HepG2 (cell line): ENCODE results near the gene CADPS2. TPM values are rescaled to one million over a fixed set of nuclear protein-coding genes. Genes with fewer than 3 reads are reported as not detected.

Experiments used
- ARNTL ChIP-seq: sonication (generic); formaldehyde crosslinking; IDR thresholded peaks from 2 replicates; pipeline ENCODE4 v1.4.0; 2020; ENCODE audit warnings: mild to moderate bottlenecking, missing genetic modification reagents
- HBP1 ChIP-seq: IDR thresholded peaks from 2 replicates; pipeline ENCODE4 v1.6.1; 2016; ENCODE audit warnings: low read depth, control low read depth
- HOXA9 ChIP-seq: sonication (generic); formaldehyde crosslinking; IDR thresholded peaks from 2 replicates; pipeline ENCODE4 v1.8.1; 2022; ENCODE audit warnings: missing genetic modification reagents, mild to moderate bottlenecking, moderate library complexity, borderline replicate concordance
- IKZF5 ChIP-seq: IDR thresholded peaks from 2 replicates; pipeline ENCODE4 v1.6.1; 2018; ENCODE audit warnings: missing genetic modification reagents, mild to moderate bottlenecking, missing compliant biosample characterization
- MAX ChIP-seq: IDR thresholded peaks from 2 replicates; pipeline ENCODE4 v1.6.1; 2012; ENCODE audit warnings: inconsistent platforms
- MED1 ChIP-seq: sonication (generic); formaldehyde crosslinking; IDR thresholded peaks from 2 replicates; pipeline ENCODE4 v1.4.0; 2020; ENCODE audit warnings: missing genetic modification reagents
- MTA3 ChIP-seq: sonication (generic); formaldehyde crosslinking; IDR thresholded peaks from 2 replicates; pipeline ENCODE4 v1.4.0; 2020; ENCODE audit warnings: missing genetic modification reagents
- PATZ1 ChIP-seq: sonication (generic); formaldehyde crosslinking; IDR thresholded peaks from 2 replicates; pipeline ENCODE4 v1.4.0; 2020; ENCODE audit warnings: missing genetic modification reagents
- PRPF4 ChIP-seq: fragments of 200-400 bp; formaldehyde crosslinking; IDR thresholded peaks from 2 replicates; pipeline ENCODE4 v1.6.1; 2016; ENCODE audit warnings: low read length, low read depth; ENCODE audit not compliant: poor library complexity, severe bottlenecking
- RFXAP ChIP-seq: sonication (generic); formaldehyde crosslinking; IDR thresholded peaks from 2 replicates; pipeline ENCODE4 v1.4.0; 2020; ENCODE audit warnings: missing genetic modification reagents, borderline replicate concordance
- SKI ChIP-seq: fragments of 450-650 bp; IDR thresholded peaks from one replicate; pipeline ENCODE4 v1.6.1; 2018; ENCODE audit warnings: mild to moderate bottlenecking; ENCODE audit not compliant: partially characterized antibody
- UBTF ChIP-seq: sonication (generic); formaldehyde crosslinking; IDR thresholded peaks from 2 replicates; pipeline ENCODE4 v1.4.0; 2020; ENCODE audit warnings: mild to moderate bottlenecking, missing genetic modification reagents
- ZFP37 ChIP-seq: sonication (generic); formaldehyde crosslinking; IDR thresholded peaks from 2 replicates; pipeline ENCODE4 v1.4.0; 2020; ENCODE audit warnings: missing genetic modification reagents, borderline replicate concordance
- ZFP82 ChIP-seq: sonication (generic); formaldehyde crosslinking; IDR thresholded peaks from 2 replicates; pipeline ENCODE4 v1.5.1; 2020; ENCODE audit warnings: mild to moderate bottlenecking, missing genetic modification reagents, borderline replicate concordance
- ZNF274 ChIP-seq: sonication (generic); formaldehyde crosslinking; IDR thresholded peaks from 2 replicates; pipeline ENCODE4 v1.5.1; 2020; ENCODE audit warnings: mild to moderate bottlenecking, missing genetic modification reagents
- ZNF543 ChIP-seq: sonication (generic); formaldehyde crosslinking; IDR thresholded peaks from 2 replicates; pipeline ENCODE4 v1.4.0; 2020; ENCODE audit warnings: mild to moderate bottlenecking, missing genetic modification reagents
- ZNF569 ChIP-seq: sonication (generic); formaldehyde crosslinking; IDR thresholded peaks from 2 replicates; pipeline ENCODE4 v1.5.0; 2020; ENCODE audit warnings: mild to moderate bottlenecking, missing genetic modification reagents, moderate library complexity, borderline replicate concordance
- polyA plus RNA-seq, 8 experiments: library from polyadenylated mRNA; depleted of rRNA in 3 of 8; stranded (reverse) in 7 of 8; unstranded in 1 of 8; fragments of >200 nt; fragmentation: Illumina TruSeq in 4 of 8; extraction: Trizol in 4 of 8; gene quantifications; 2 replicates each; pipeline versions ENCODE4 v1.2.1 to v1.2.3, GENCODE V29; 2011 to 2016; ENCODE audit warnings: low read depth in 4 of 8, missing spikeins in 1 of 8, mixed read lengths in 1 of 8; ENCODE audit not compliant: insufficient read depth in 1 of 8
- total RNA-seq, 5 experiments: library from RNA; depleted of rRNA; stranded (reverse); fragments of >200 nt; fragmentation: Illumina TruSeq; extraction: Trizol; gene quantifications; 2 replicates each; pipeline ENCODE4 v1.2.3, GENCODE V29; 2016; ENCODE audit warnings: low read depth in 1 of 5
- TF ChIP-seq, protein P1 (sequence below): sonication (generic); formaldehyde crosslinking; IDR thresholded peaks from 2 replicates; pipeline ENCODE4 v1.8.0; 2022; ENCODE audit warnings: low read depth, missing genetic modification reagents

Gene CADPS2
- total and polyA plus RNA-seq, 2 of the 13 experiments (the other 11 are each of a cell fraction or from before 2014, with no cell fraction given): 17.6 to 43.8 TPM

- TF ChIP-seq, protein P1, sequence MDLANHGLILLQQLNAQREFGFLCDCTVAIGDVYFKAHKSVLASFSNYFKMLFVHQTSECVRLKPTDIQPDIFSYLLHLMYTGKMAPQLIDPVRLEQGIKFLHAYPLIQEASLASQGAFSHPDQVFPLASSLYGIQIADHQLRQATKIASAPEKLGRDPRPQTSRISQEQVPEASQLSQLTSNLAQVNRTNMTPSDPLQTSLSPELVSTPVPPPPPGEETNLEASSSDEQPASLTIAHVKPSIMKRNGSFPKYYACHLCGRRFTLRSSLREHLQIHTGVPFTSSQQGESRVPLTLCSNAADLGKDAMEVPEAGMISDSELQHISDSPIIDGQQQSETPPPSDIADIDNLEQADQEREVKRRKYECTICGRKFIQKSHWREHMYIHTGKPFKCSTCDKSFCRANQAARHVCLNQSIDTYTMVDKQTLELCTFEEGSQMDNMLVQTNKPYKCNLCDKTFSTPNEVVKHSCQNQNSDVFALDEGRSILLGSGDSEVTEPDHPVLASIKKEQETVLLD (CRISPR knock-in tag): peak; percentile 71
- TF ChIP-seq MED1 (CRISPR knock-in tag) (peak; percentile 51), ZNF569 (CRISPR knock-in tag) (no peak), PATZ1 (CRISPR knock-in tag) (peak; percentile 58), ZNF274 (CRISPR knock-in tag) (peak; percentile 65; the same call in 1 of the 2 replicates), IKZF5 (peak; percentile 84; the same call in 1 of the 2 replicates), ARNTL (CRISPR knock-in tag) (0 out of 2 replicates have a peak, but pooled peaks have one; percentile 40), ZFP82 (CRISPR knock-in tag) (peak; percentile 29; the same call in 1 of the 2 replicates), MTA3 (CRISPR knock-in tag) (no peak), RFXAP (peak; percentile 46; the same call in 1 of the 2 replicates), HBP1 (peak; percentile 69; the same call in 1 of the 2 replicates), UBTF (CRISPR knock-in tag) (peak; percentile 83), MAX (peak; percentile 97), SKI (peak; percentile 31), ZFP37 (CRISPR knock-in tag) (peak; percentile 24; the same call in 1 of the 2 replicates), PRPF4 (no peak), ZNF543 (0 out of 2 replicates have a peak, but pooled peaks have one; percentile 7), HOXA9 (CRISPR knock-in tag) (peak; percentile 79; the same call in 1 of the 2 replicates)
These were observed at the start of gene CADPS2 (continued) for GRCh38 chr7:122886357-122887081.
